Neural cell (in vitro differentiated cells): ENCODE results near the gene PROZ.

Experiments used
- CTCF ChIP-seq: fragments of 450-650 bp; IDR thresholded peaks from 2 replicates; pipeline ENCODE4 v1.5.1; 2014; ENCODE audit warnings: antibody characterized with exemption, mild to moderate bottlenecking, moderate library complexity; ENCODE audit not compliant: poor library complexity, severe bottlenecking
- EZH2 ChIP-seq: fragments of 200-600, 300-800 bp; shearing (Covaris generic), sonication (generic); IDR thresholded peaks from 2 replicates; pipeline ENCODE4 v1.6.1; 2014; ENCODE audit warnings: antibody characterized with exemption, low read length, borderline replicate concordance, mild to moderate bottlenecking; ENCODE audit not compliant: insufficient read depth, poor library complexity, severe bottlenecking
- RAD21 ChIP-seq: fragments of 450-650 bp; conservative IDR thresholded peaks from 2 replicates; pipeline ENCODE4 v1.6.1; 2014; ENCODE audit warnings: antibody characterized with exemption, mild to moderate bottlenecking, moderate library complexity
- TAF1 ChIP-seq: IDR thresholded peaks from 2 replicates; pipeline ENCODE4 v1.6.1; 2012; ENCODE audit warnings: low read depth

GRCh38 chr13:113204378-113204734 is 45.9 kb downstream of the PROZ start:
- TF ChIP-seq CTCF (no peak), EZH2 (no peak), RAD21 (no peak), TAF1 (no peak)
